Vagina (tissue), 2 donors: ENCODE measurements around the gene DGCR2. TPM values are rescaled to one million over a fixed set of nuclear protein-coding genes. Genes with fewer than 3 reads are reported as not detected.
A peak's percentile ranks its signal among the peaks of the same experiment; 100 is the strongest.

Source experiments
- DNase-seq, 2 donors: peaks; one replicate each; pipeline ENCODE4 v3.0.0-alpha.2; 2017; ENCODE audit errors: extremely low spot score in 2 of 2
- H3K27ac ChIP-seq: fragments of 200-600 bp; sonication (generic); one replicate; pipeline ENCODE4 v1.5.1; 2019
- H3K27me3 ChIP-seq: fragments of 200-600 bp; sonication (generic); one replicate; pipeline ENCODE4 v1.5.1; 2019
- H3K36me3 ChIP-seq, 2 donors: fragments of 200-600 bp; sonication (generic); one replicate each; pipeline ENCODE4 v1.5.1; 2017 to 2019
- H3K4me1 ChIP-seq: fragments of 200-600 bp; sonication (generic); one replicate; pipeline ENCODE4 v1.5.1; 2019
- H3K4me3 ChIP-seq, 2 donors: fragments of 200-600 bp; sonication (generic); 1 replicate in 1 of 2; 2 replicates in 1 of 2; pipeline ENCODE4 v1.5.1; 2016 to 2019
- H3K9me3 ChIP-seq: fragments of 200-600 bp; sonication (generic); one replicate; pipeline ENCODE4 v1.5.1; 2019
- CTCF ChIP-seq, 3 experiments: fragments of 450-650 bp in 2 of 3; fragments of 200-600 bp in 1 of 3; sonication (generic) in 1 of 3; IDR thresholded peaks; one replicate each; pipeline ENCODE4 v1.5.1; 2017 to 2019; ENCODE audit warnings: antibody characterized with exemption in 3 of 3, mild to moderate bottlenecking in 2 of 3, moderate library complexity in 2 of 3
- POLR2A ChIP-seq, 2 donors: fragments of 450-650 bp; IDR thresholded peaks; one replicate each; pipeline ENCODE4 v1.6.1; 2017; ENCODE audit warnings: antibody characterized with exemption in 2 of 2, mild to moderate bottlenecking in 2 of 2, moderate library complexity in 2 of 2
- POLR2AphosphoS5 ChIP-seq, 2 donors: sonication (generic); formaldehyde crosslinking; IDR thresholded peaks; one replicate each; pipeline ENCODE4 v1.9.0; 2017; ENCODE audit warnings: antibody characterized with exemption in 2 of 2, mild to moderate bottlenecking in 2 of 2, low read depth in 1 of 2; ENCODE audit not compliant: insufficient read depth in 1 of 2
- intact Hi-C: fragments of 100-400 bp; cut with DNase I; formaldehyde crosslinking; loops from one replicate; pipeline ENCODE4 v1.15.1; 2023
- total RNA-seq: library from RNA; depleted of rRNA; stranded (reverse); fragments of >200 nt; gene quantifications from one replicate; pipeline ENCODE4 v1.2.3, GENCODE V29; 2016

Gene DGCR2
- total RNA-seq, 1 donor from 2014 or later, result 66.3 TPM

GRCh38 chr22:19066531-19067271, 55.5 kb downstream of the DGCR2 start:
- H3K4me1 ChIP-seq, result peaks cover 7% of the 10 kb centered on the region
- H3K27ac ChIP-seq, result no peak overlapping the region
- TF ChIP-seq POLR2A (IDR thresholded peaks at IDR 0.05) (no peak), CTCF (IDR thresholded peaks at IDR 0.05) (no peak), POLR2AphosphoS5 (IDR thresholded peaks at IDR 0.05; ENCODE audit: insufficient read depth in 1 of 2, low read depth in 1 of 2) (no peak)
- no peaks in the 10 kb centered on the region for H3K27me3 ChIP-seq
- peak in 1 of 2 donors; percentile 79 for DNase-seq
- no peaks in the 10 kb centered on the region for H3K9me3 ChIP-seq
- intact Hi-C loops, result no loop called here
- H3K36me3 ChIP-seq, result peaks cover 0 to 38% of the 10 kb centered on the region in 2 donors
- H3K4me3 ChIP-seq, result no peak overlapping the region

- H3K4me1 ChIP-seq, result peaks cover 7% of the 10 kb centered on the region
- no peak overlapping the region for H3K27ac ChIP-seq
- no peaks in the 10 kb centered on the region for H3K9me3 ChIP-seq
- DNase-seq, result no peak
- peaks cover 0 to 45% of the 10 kb centered on the region in 2 donors for H3K36me3 ChIP-seq
- intact Hi-C loops, result no loop called here
- no peaks in the 10 kb centered on the region for H3K27me3 ChIP-seq
- no peak overlapping the region for H3K4me3 ChIP-seq
- TF ChIP-seq POLR2AphosphoS5 (IDR thresholded peaks at IDR 0.05; ENCODE audit: insufficient read depth in 1 of 2, low read depth in 1 of 2) (no peak), POLR2A (IDR thresholded peaks at IDR 0.05) (no peak), CTCF (IDR thresholded peaks at IDR 0.05) (no peak)
These were observed 56.3 kb downstream of the DGCR2 start for GRCh38 chr22:19065929-19066328.

- Histone ChIP-seq H3K4me3 (no peak overlapping the region), H3K4me1 (peaks cover 7% of the 10 kb centered on the region), H3K9me3 (no peaks in the 10 kb centered on the region), H3K27me3 (no peaks in the 10 kb centered on the region), H3K36me3 (peaks cover 0 to 51% of the 10 kb centered on the region in 2 donors), H3K27ac (no peak overlapping the region)
- TF ChIP-seq POLR2A (IDR thresholded peaks at IDR 0.05), result no peak
- TF ChIP-seq POLR2AphosphoS5 (IDR thresholded peaks at IDR 0.05; ENCODE audit: insufficient read depth in 1 of 2, low read depth in 1 of 2), result no peak
- TF ChIP-seq CTCF (IDR thresholded peaks at IDR 0.05), result no peak
- DNase-seq, result peak in 1 of 2 donors; percentile 22
- intact Hi-C loops, result no loop called here
These were observed 56.8 kb downstream of the DGCR2 start for GRCh38 chr22:19065298-19065859.

GRCh38 chr22:19064354-19065054, 57.7 kb downstream of the DGCR2 start:
- H3K36me3 ChIP-seq, result peaks cover 0 to 56% of the 10 kb centered on the region in 2 donors
- peak in 1 of 2 donors; percentile 61 for DNase-seq
- intact Hi-C loops, result no loop called here

More at GRCh38 chr22:19064354-19065054, 57.7 kb downstream of the DGCR2 start:
- H3K4me1 ChIP-seq, result peaks cover 7% of the 10 kb centered on the region
- no peaks in the 10 kb centered on the region for H3K27me3 ChIP-seq
- H3K27ac ChIP-seq, result no peak overlapping the region
- H3K4me3 ChIP-seq, result no peak overlapping the region
- TF ChIP-seq POLR2AphosphoS5 (IDR thresholded peaks at IDR 0.05; ENCODE audit: insufficient read depth in 1 of 2, low read depth in 1 of 2) (no peak), CTCF (IDR thresholded peaks at IDR 0.05) (no peak), POLR2A (IDR thresholded peaks at IDR 0.05) (no peak)
- H3K9me3 ChIP-seq, result no peaks in the 10 kb centered on the region
